Measurements from ENCODE around the gene MACROD2. TPM values are rescaled to one million over a fixed set of nuclear protein-coding genes. Genes with fewer than 3 reads are reported as not detected.

MACROD2 gene
- total RNA-seq, 1 experiment from 2014 or later, result 1.4 TPM

- no peaks in the 10 kb centered on the region for H3K27me3 ChIP-seq (replicated peaks; ENCODE audit: insufficient read depth, low read depth, low read length, poor library complexity)
- H3K4me1 ChIP-seq (ENCODE audit: insufficient read depth, low read length, poor library complexity, severe bottlenecking), result no peaks in the 10 kb centered on the region
- no peaks in the 10 kb centered on the region for H3K36me3 ChIP-seq (ENCODE audit: insufficient read depth, low read length, poor library complexity, severe bottlenecking)
- ChIA-PET CTCF (no interaction called here), POLR2A (ENCODE audit: low non-redundant PET) (no interaction called here)
- no TSS peak for BruUV-seq (replicated peaks)
- H3K9me3 ChIP-seq (ENCODE audit: low read depth, low read length, poor library complexity, severe bottlenecking), result peaks cover 7% of the 10 kb centered on the region
- intact Hi-C loops (cut with micrococcal nuclease; ENCODE audit: unreplicated experiment), result no loop called here
- TF ChIP-seq EZH2 (IDR thresholded peaks at IDR 0.05; ENCODE audit: borderline replicate concordance, low read depth, low read length, poor library complexity, severe bottlenecking), result no peak
- TF ChIP-seq CTCF (conservative IDR thresholded peaks at IDR 0.05; ENCODE audit: low read depth, low read length), result no peak
- H3K27ac ChIP-seq (ENCODE audit: low read depth, low read length, poor library complexity, severe bottlenecking), result no peak overlapping the region
- no peak overlapping the region for H3K4me3 ChIP-seq (ENCODE audit: low read depth, low read length, poor library complexity, severe bottlenecking)
- no peak for DNase-seq (ENCODE audit: low spot score)
Measured at GRCh38 chr20:15252304-15252703, 1257.0 kb downstream of the MACROD2 start.

DNA sequence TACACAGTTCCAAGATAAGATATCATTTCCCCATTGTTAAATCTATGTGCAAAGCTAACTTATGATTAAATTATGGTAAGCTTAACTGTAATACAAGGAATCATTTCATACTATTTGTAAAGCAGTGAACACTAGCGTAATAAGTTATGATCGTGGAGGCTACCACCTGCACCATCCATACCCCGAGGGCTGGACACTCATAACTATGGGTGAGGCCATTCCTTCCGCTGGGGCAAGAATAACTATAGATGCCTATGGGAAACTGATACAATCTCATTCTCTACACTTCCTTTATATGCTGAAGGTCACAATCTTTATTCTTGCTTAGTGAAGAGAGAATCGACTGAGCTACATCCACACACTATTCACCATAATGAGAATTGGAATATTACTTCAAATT, 1258.1 kb downstream of the MACROD2 start:
- Histone ChIP-seq H3K27ac (ENCODE audit: low read depth, low read length, poor library complexity, severe bottlenecking) (no peak overlapping the region), H3K4me3 (ENCODE audit: low read depth, low read length, poor library complexity, severe bottlenecking) (no peak overlapping the region), H3K4me1 (ENCODE audit: insufficient read depth, low read length, poor library complexity, severe bottlenecking) (no peaks in the 10 kb centered on the region), H3K27me3 (replicated peaks; ENCODE audit: insufficient read depth, low read depth, low read length, poor library complexity) (no peaks in the 10 kb centered on the region), H3K36me3 (ENCODE audit: insufficient read depth, low read length, poor library complexity, severe bottlenecking) (no peaks in the 10 kb centered on the region), H3K9me3 (ENCODE audit: low read depth, low read length, poor library complexity, severe bottlenecking) (peaks cover 7% of the 10 kb centered on the region)
- no peak for DNase-seq (ENCODE audit: low spot score)
- POLR2A ChIA-PET (ENCODE audit: low non-redundant PET), result no interaction called here
- BruUV-seq (replicated peaks), result no TSS peak
- CTCF ChIA-PET, result no interaction called here
- no peak for TF ChIP-seq CTCF (conservative IDR thresholded peaks at IDR 0.05; ENCODE audit: low read depth, low read length)
- no peak for TF ChIP-seq EZH2 (IDR thresholded peaks at IDR 0.05; ENCODE audit: borderline replicate concordance, low read depth, low read length, poor library complexity, severe bottlenecking)
- intact Hi-C loops (cut with micrococcal nuclease; ENCODE audit: unreplicated experiment), result no loop called here

DNA sequence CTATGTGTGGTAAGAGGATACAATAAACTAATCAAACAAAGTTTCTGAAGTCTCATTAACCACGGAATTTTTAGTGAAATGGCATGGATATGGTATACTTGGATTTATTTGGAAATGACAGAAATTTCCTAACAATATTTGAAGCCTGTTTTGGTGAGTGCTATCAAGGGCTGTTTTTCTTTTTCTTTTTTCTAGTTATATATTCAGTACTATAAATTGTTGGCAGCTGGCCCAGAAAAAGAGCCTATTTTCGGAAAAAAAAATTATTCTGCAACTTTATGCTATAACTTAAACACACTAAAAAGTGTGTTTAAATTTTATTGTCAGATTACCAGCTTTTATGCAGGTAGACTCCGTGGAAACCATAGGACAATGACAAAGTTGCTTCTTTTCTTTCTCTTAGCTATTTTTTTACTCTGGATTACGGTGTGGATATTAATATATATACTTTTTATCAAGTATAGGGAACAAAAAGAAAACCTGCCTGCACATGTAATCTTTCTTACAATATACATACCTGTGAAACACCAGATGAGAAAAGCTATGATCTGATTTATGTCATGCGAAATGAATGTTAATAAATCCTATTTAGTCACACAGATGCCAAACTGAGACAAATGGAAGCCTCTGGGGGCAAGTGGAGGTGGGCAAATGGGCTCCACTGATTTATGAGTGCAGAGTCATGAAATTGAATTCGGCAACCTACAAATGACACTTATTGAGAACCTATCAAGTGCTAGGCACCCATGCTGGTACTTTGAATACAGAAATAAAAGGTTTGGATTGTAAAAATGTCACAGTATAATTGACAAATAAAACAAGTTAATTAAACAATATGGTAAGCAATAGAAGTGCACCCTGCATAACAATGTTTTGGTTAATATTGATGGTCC, 1261.6 kb downstream of the MACROD2 start:
- ChIA-PET CTCF (no interaction called here), POLR2A (ENCODE audit: low non-redundant PET) (no interaction called here)
- Histone ChIP-seq H3K4me1 (ENCODE audit: insufficient read depth, low read length, poor library complexity, severe bottlenecking) (no peaks in the 10 kb centered on the region), H3K9me3 (ENCODE audit: low read depth, low read length, poor library complexity, severe bottlenecking) (no peaks in the 10 kb centered on the region), H3K27ac (ENCODE audit: low read depth, low read length, poor library complexity, severe bottlenecking) (no peak overlapping the region), H3K27me3 (replicated peaks; ENCODE audit: insufficient read depth, low read depth, low read length, poor library complexity) (no peaks in the 10 kb centered on the region), H3K36me3 (ENCODE audit: insufficient read depth, low read length, poor library complexity, severe bottlenecking) (no peaks in the 10 kb centered on the region), H3K4me3 (ENCODE audit: low read depth, low read length, poor library complexity, severe bottlenecking) (no peak overlapping the region)
- DNase-seq (ENCODE audit: low spot score), result no peak
- no peak for TF ChIP-seq CTCF (conservative IDR thresholded peaks at IDR 0.05; ENCODE audit: low read depth, low read length)
- TF ChIP-seq EZH2 (IDR thresholded peaks at IDR 0.05; ENCODE audit: borderline replicate concordance, low read depth, low read length, poor library complexity, severe bottlenecking), result no peak
- intact Hi-C loops (cut with micrococcal nuclease; ENCODE audit: unreplicated experiment), result no loop called here
- BruUV-seq (replicated peaks), result no TSS peak
